Right lobe of liver (tissue), 6 donors: Measurements from ENCODE around the gene ACSL3. TPM values are rescaled to one million over a fixed set of nuclear protein-coding genes. Genes with fewer than 3 reads are reported as not detected.
A peak's percentile ranks its signal among the peaks of the same experiment; 100 is the strongest.
"Not testable (repeated sequence)": the region's sequence is repeated elsewhere in the genome, so short reads cannot be mapped to it uniquely, and the experiment has no call there.

Experiments
- ATAC-seq, 4 donors: fragments of 200-7000 bp; cut with Tn5 transposase; one replicate each; pipeline ENCODE4 v1.9.1; 2020; ENCODE audit warnings: mild to moderate bottlenecking in 4 of 4, moderate library complexity in 4 of 4
- DNase-seq, 3 donors: peaks; one replicate each; pipeline ENCODE4 v3.0.0-alpha.2; 2020
- H3K27ac ChIP-seq, 3 donors: fragments of 200-600 bp; one replicate each; pipeline ENCODE4 v1.8.0; 2022
- H3K27me3 ChIP-seq, 2 donors: fragments of 200-600 bp; one replicate each; pipeline ENCODE4 v1.8.0; 2022
- H3K36me3 ChIP-seq, 4 donors: fragments of 200-600 bp; sonication (generic) in 1 of 4; one replicate each; pipeline versions ENCODE4 v1.5.1 to v1.8.0; 2017 to 2022; ENCODE audit warnings: control low read depth in 1 of 4
- H3K4me1 ChIP-seq, 4 donors: fragments of 200-600 bp; sonication (generic) in 1 of 4; one replicate each; pipeline versions ENCODE4 v1.5.1 to v1.8.0; 2017 to 2022; ENCODE audit warnings: control low read depth in 1 of 4
- H3K4me3 ChIP-seq, 3 donors: fragments of 200-600 bp; one replicate each; pipeline ENCODE4 v1.8.0; 2022
- H3K9me3 ChIP-seq, 4 donors: fragments of 200-600 bp; sonication (generic) in 1 of 4; one replicate each; pipeline versions ENCODE4 v1.5.1 to v1.8.0; 2017 to 2022; ENCODE audit warnings: control low read depth in 1 of 4
- POLR2A ChIP-seq: fragments of 450-650 bp; IDR thresholded peaks from one replicate; pipeline ENCODE4 v1.6.1; 2017; ENCODE audit warnings: antibody characterized with exemption, mild to moderate bottlenecking
- WGBS: methylation state at CpG from one replicate; pipeline ENCODE4 v1.1.6; 2018; ENCODE audit warnings: low coverage, low lambda C conversion rate; ENCODE audit not compliant: insufficient coverage; ENCODE audit errors: missing lambda C conversion rate; 5-methylcytosine and 5-hydroxymethylcytosine counted together
- intact Hi-C, 2 donors: fragments of 100-400 bp; cut with DNase I; formaldehyde crosslinking; loops; one replicate each; pipeline versions ENCODE4 v1.11.2 to v1.14.1; 2022
- total RNA-seq, 6 experiments: library from RNA; depleted of rRNA in 2 of 6; stranded (reverse); fragments of >200 nt in 2 of 6; fragmentation: NEBNext Ultra II Directional in 3 of 6; extraction: Animal tissue kit (Norgen Biotek cat#: 25700) in 3 of 6; gene quantifications; one replicate each; pipeline versions ENCODE4 v1.1.0 to v1.2.4, GENCODE V29; 2016 to 2023
- TF ChIP-seq, protein P1 (sequence below), 4 donors: fragments of 200-600 bp in 3 of 4; fragments of 450-650 bp in 1 of 4; IDR thresholded peaks; one replicate each; pipeline versions ENCODE4 v1.5.1 to v1.8.0; 2016 to 2022; ENCODE audit warnings: antibody characterized with exemption in 4 of 4, mild to moderate bottlenecking in 2 of 4
- donor health status: DM: no; HTN: yes; CAD: no.
- donor health status: DM: no; HTN: no; CAD: no.
- donor health status: DM: no; HTN: no; CAD: no.
- donor health status: DM: no; HTN: yes; CAD: no.
- donor health status: DM: no; HTN: yes; CAD: no.

Gene ACSL3
- total RNA-seq, 6 experiments from 2014 or later: 31.1 to 73.0 (median 49.9) TPM

DNA sequence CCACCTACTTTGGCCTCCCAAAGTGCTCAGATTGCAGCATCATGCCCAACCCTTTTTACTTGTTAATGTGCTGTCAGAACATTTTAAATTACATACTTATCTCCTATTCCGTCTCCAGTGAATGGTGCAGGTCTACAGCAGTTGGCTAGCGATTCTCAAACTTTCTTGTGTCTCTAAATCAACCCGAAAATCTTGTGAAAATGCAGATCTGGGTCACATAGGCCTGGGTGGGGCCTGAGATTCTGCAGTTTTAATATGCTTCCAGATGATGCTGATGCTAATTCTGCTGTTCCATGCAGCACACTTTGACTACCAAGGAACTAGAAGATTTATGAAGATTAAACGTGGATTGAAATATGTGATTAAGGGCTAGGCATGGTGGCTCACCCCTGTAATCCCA lies 14.8 kb upstream of the ACSL3 start:
- Histone ChIP-seq H3K9me3 (no peaks in the 10 kb centered on the region), H3K27me3 (no peaks in the 10 kb centered on the region), H3K4me1 (peaks cover 0 to 10% (median 5%) of the 10 kb centered on the region in 4 donors), H3K27ac (no peak overlapping the region), H3K4me3 (no peak overlapping the region), H3K36me3 (no peaks in the 10 kb centered on the region)
- ATAC-seq: no peak
- no peak for DNase-seq
- intact Hi-C loops: no loop called here
- no peak for TF ChIP-seq POLR2A
- TF ChIP-seq, protein P1, sequence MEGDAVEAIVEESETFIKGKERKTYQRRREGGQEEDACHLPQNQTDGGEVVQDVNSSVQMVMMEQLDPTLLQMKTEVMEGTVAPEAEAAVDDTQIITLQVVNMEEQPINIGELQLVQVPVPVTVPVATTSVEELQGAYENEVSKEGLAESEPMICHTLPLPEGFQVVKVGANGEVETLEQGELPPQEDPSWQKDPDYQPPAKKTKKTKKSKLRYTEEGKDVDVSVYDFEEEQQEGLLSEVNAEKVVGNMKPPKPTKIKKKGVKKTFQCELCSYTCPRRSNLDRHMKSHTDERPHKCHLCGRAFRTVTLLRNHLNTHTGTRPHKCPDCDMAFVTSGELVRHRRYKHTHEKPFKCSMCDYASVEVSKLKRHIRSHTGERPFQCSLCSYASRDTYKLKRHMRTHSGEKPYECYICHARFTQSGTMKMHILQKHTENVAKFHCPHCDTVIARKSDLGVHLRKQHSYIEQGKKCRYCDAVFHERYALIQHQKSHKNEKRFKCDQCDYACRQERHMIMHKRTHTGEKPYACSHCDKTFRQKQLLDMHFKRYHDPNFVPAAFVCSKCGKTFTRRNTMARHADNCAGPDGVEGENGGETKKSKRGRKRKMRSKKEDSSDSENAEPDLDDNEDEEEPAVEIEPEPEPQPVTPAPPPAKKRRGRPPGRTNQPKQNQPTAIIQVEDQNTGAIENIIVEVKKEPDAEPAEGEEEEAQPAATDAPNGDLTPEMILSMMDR (IDR thresholded peaks at IDR 0.05): no peak
- WGBS: 54% methylated on average over 4 of the region's 4 CpGs

DNA sequence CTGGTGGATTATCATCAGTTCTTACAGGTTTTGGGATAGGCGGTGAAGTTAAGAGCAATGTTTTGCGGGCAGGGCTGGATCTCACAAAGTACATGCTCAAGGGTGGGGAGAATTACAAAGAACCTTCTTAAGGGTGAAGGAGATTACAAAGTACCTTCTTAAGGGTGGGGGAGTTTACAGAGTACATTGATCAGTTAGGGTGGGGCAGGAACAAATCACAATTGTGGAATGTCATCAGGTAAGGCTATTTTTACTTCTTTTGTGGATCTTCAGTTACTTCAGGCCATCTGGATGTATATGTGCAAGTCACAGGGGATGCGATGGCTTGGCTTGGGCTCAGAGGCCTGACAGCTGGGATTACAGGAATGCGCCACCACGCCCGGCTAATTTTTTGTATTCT lies 12.8 kb upstream of the ACSL3 start:
- 96% methylated on average over 2 of the region's 6 CpGs for WGBS
- H3K36me3 ChIP-seq, H3K9me3 ChIP-seq, H3K4me3 ChIP-seq, H3K4me1 ChIP-seq, intact Hi-C loops, ATAC-seq, H3K27me3 ChIP-seq, DNase-seq, H3K27ac ChIP-seq: not testable (repeated sequence)

DNA sequence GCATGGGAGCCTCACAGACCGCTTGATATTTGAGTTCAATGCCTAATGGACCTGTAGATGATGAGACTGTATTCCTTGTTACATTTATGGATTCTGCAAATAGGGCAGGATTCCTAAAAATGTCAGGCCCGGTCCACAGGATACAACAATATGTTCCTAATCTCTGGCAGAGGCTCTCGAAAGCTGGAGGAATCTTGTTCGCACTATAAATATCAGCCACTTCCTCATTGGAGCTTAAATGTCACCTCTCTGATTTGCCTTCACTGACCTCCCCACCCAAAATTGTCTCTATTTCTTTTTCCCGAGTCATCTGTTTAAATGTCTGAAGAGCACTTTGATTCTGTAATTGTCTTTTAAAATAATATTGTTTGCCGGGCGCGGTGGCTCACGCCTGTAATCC lies 12.0 kb upstream of the ACSL3 start:
- Histone ChIP-seq H3K36me3 (no peaks in the 10 kb centered on the region), H3K9me3 (no peaks in the 10 kb centered on the region), H3K4me3 (no peak overlapping the region), H3K4me1 (no peaks in the 10 kb centered on the region), H3K27me3 (no peaks in the 10 kb centered on the region), H3K27ac (no peak overlapping the region)
- TF ChIP-seq POLR2A: no peak
- TF ChIP-seq, protein P1 (IDR thresholded peaks at IDR 0.05): no peak
- WGBS: 79% methylated on average over 9 of the region's 9 CpGs
- intact Hi-C loops: no loop called here
- no peak for ATAC-seq
- no peak for DNase-seq

DNA sequence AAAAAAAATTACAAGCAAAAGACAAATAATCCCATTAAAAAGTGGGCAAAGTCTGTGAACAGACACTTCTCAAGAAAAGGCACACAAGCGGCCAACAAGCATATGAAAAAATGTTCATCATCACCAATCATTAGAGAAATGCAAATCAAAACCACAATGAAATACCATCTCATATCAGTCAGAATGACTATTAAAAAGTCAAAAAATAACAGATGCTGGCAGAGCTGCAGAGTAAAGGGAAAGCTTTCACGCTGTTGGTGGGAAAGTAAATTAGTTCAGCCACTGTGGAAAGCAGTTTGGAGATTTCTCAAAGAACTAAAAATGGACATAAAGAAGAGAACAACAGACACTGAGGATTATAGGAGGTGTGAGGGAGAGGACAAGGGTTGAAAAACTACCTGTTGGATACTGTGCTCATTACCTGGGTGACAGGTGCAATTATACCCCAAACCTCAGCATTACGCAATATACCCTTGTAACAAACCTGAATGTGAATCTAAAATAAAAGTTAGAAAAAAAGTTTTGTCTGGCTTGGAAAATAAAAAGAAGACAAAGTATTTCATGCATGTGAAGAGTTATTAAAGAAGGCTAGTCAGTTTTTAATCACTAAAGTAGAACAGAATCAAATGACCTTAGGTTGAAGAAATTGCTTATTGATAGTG lies 8.7 kb upstream of the ACSL3 start:
- intact Hi-C loops: no loop called here
- Histone ChIP-seq H3K27ac (no peak overlapping the region), H3K4me1 (no peaks in the 10 kb centered on the region), H3K9me3 (no peaks in the 10 kb centered on the region), H3K4me3 (no peak overlapping the region), H3K27me3 (no peaks in the 10 kb centered on the region), H3K36me3 (no peaks in the 10 kb centered on the region)
- 94% methylated on average over 2 of the region's 3 CpGs for WGBS
- ATAC-seq (no peak), DNase-seq (no peak)
- TF ChIP-seq, protein P1 (IDR thresholded peaks at IDR 0.05): no peak
- TF ChIP-seq POLR2A: no peak

DNA sequence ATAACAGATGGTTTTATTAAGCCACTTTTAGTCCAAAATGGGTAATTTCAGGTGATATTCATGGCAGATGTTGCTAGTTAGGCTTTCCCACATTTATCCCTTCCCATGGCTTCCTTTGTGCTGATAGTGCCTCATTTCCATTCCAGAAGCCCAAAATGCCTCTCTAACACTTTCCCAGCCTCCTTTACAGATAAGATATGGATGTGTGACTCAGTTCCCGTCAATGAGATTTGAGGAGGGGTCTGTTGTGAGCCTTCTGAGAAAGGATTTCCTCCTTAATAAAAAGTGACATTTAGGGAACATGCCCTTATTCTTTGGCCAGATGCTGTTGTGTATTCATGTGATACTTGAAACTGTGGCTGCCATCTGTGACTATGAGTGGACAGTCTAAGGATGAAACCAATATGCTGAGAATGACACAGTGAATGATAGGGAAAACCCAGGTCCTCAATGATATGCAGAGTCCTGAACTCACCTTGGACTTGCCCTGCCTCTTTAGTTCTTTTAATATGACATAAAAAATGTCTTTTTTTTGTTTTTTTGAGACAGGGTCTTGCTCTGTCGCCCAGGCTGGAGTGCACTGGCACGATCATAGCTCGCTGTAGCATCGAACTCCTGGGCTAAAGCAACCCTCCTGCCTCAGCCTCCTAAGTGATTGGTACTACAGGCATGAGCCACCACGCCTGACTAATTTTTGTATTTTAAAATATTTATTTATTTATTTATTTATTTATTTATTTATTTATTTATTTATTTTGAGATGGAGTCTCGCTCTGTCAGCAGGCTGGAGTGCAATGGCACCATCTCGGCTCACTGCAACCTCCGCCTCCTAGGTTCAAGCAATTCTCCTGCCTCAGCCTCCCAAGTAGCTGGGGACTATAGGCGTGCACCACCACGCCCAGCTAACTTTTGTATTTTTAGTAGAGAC lies 5.8 kb upstream of the ACSL3 start:
- DNase-seq (no peak), ATAC-seq (peak in 2 of 4 donors; percentile 46 to 72)
- H3K27me3 ChIP-seq: no peaks in the 10 kb centered on the region
- no peak overlapping the region for H3K4me3 ChIP-seq
- H3K4me1 ChIP-seq: peaks cover 0 to 8% (median under 1%) of the 10 kb centered on the region in 4 donors
- WGBS: 96% methylated on average over 9 of the region's 11 CpGs
- H3K27ac ChIP-seq: no peak overlapping the region
- no peak for TF ChIP-seq POLR2A
- TF ChIP-seq, protein P1 (IDR thresholded peaks at IDR 0.05): no peak
- intact Hi-C loops: no loop called here
- no peaks in the 10 kb centered on the region for H3K9me3 ChIP-seq
- no peaks in the 10 kb centered on the region for H3K36me3 ChIP-seq
